K562 (cell line): Measurements from ENCODE around the gene MALAT1. TPM values are rescaled to one million over a fixed set of nuclear protein-coding genes. Genes with fewer than 3 reads are reported as not detected.
A peak's percentile ranks its signal among the peaks of the same experiment; 100 is the strongest.

Experiments used
- CC2D1A ChIP-seq: fragments of 450-650 bp; IDR thresholded peaks from 2 replicates; pipeline ENCODE4 v1.6.1; 2017; ENCODE audit warnings: mild to moderate bottlenecking
- IFI16 ChIP-seq: fragments of 250-450 bp; sonication (Bioruptor Pico); IDR thresholded peaks from 2 replicates; pipeline ENCODE4 v2.1.2; 2022; ENCODE audit warnings: mild to moderate bottlenecking, inconsistent platforms
- KLF10 ChIP-seq: fragments of 250-450 bp; sonication (Bioruptor Pico); IDR thresholded peaks from 2 replicates; pipeline ENCODE4 v1.6.1; 2021; ENCODE audit warnings: matching md5 sums
- LCOR ChIP-seq: sonication (generic); formaldehyde crosslinking; IDR thresholded peaks from 2 replicates; pipeline ENCODE4 v1.8.0; 2022; ENCODE audit warnings: mild to moderate bottlenecking, missing genetic modification reagents
- MTA3 ChIP-seq: fragments of 450-650 bp; formaldehyde crosslinking; IDR thresholded peaks from 2 replicates; pipeline ENCODE4 v1.6.1; 2017; ENCODE audit warnings: mild to moderate bottlenecking, borderline replicate concordance
- NR3C1 ChIP-seq: sonication (generic); formaldehyde crosslinking; IDR thresholded peaks from 2 replicates; pipeline ENCODE4 v1.8.1; 2022; ENCODE audit warnings: missing genetic modification reagents
- POLR2AphosphoS2 ChIP-seq: IDR thresholded peaks from 2 replicates; pipeline ENCODE4 v1.6.1; 2012; ENCODE audit warnings: low read length, improper control_type of control experiment
- ZFX ChIP-seq: sonication (generic); formaldehyde crosslinking; IDR thresholded peaks from 2 replicates; pipeline ENCODE4 v1.8.0; 2022; ENCODE audit warnings: mild to moderate bottlenecking, missing genetic modification reagents, moderate library complexity
- ZNF449 ChIP-seq: fragments of 250-450 bp; sonication (Bioruptor Pico); IDR thresholded peaks from 2 replicates; pipeline ENCODE4 v1.8.0; 2022; ENCODE audit warnings: moderate library complexity, mild to moderate bottlenecking, inconsistent platforms
- polyA plus RNA-seq, 8 experiments: library from polyadenylated mRNA; depleted of rRNA in 4 of 8; stranded (reverse) in 5 of 8; unstranded in 3 of 8; fragments of >200 nt; fragmentation: Nextera tagmentation in 2 of 8; fragmentation: Illumina TruSeq in 1 of 8; extraction: Ambion mirVana in 2 of 8; extraction: Trizol in 1 of 8; gene quantifications; 2 replicates each; pipeline versions ENCODE4 v1.2.1 to v1.2.3, GENCODE V29; 2011 to 2014; ENCODE audit warnings: inconsistent platforms in 1 of 8, missing spikeins in 1 of 8
- total RNA-seq, 7 experiments: library from RNA; depleted of rRNA in 6 of 7; stranded (reverse); fragments of >200 nt in 6 of 7; fragmentation: Illumina TruSeq in 2 of 7; extraction: Trizol in 2 of 7; gene quantifications; 2 replicates each; pipeline versions ENCODE4 v1.2.1 to v1.2.3, GENCODE V29; 2011 to 2021; ENCODE audit warnings: low replicate concordance in 1 of 7

The MALAT1 gene
- total and polyA plus RNA-seq, 9 of the 15 experiments (the other 6 are each of a cell fraction or from before 2014, with no cell fraction given), result 363 to 8,715 (median 2,351) TPM

GRCh38 chr11:65476632-65477148, 22.2 kb upstream of the MALAT1 start (continued):
- TF ChIP-seq ZNF449 (CRISPR knock-in tag), result no peak
- TF ChIP-seq ZFX (CRISPR knock-in tag), result peak; percentile 86; the same call in 1 of the 2 replicates
- TF ChIP-seq NR3C1 (CRISPR knock-in tag), result no peak
- 0 out of 2 replicates have a peak, but pooled peaks have one; percentile 0 for TF ChIP-seq MTA3
- TF ChIP-seq LCOR (CRISPR knock-in tag), result 0 out of 2 replicates have a peak, but pooled peaks have one; percentile 2
- no peak for TF ChIP-seq CC2D1A
- TF ChIP-seq POLR2AphosphoS2, result no peak
- no peak for TF ChIP-seq KLF10 (CRISPR knock-in tag)
- no peak for TF ChIP-seq IFI16 (CRISPR knock-in tag)
